Measurements from ENCODE around the gene CHKB.
A peak's percentile ranks its signal among the peaks of the same experiment; 100 is the strongest.

The CHKB gene

GRCh38 chr22:50583294-50583861 lies 729 bp upstream of the CHKB start:
- DNase-seq (ENCODE audit: low spot score), result no peak
- Histone ChIP-seq H3K9ac (ENCODE audit: low read depth, low read length, poor library complexity) (peak overlapping the region; percentile 65), H3K23ac (ENCODE audit: low read depth, low read length, poor library complexity) (no peak overlapping the region), H3K14ac (ENCODE audit: low read length) (no peak overlapping the region), H3K9me3 (replicated peaks in 1 of 2; ENCODE audit: control insufficient read depth in 2 of 2, insufficient read depth in 1 of 2, low read depth in 1 of 2, low read length in 2 of 2) (no peaks in the 10 kb centered on the region), H4K91ac (ENCODE audit: low read depth, low read length, poor library complexity) (no peak overlapping the region), H3K27me3 (ENCODE audit: control insufficient read depth in 3 of 3, insufficient read depth in 3 of 3, low read depth in 1 of 3, low read length in 3 of 3) (no peaks in the 10 kb centered on the region), H2AK5ac (ENCODE audit: low read depth, low read length) (peak overlapping the region; percentile 1), H3K18ac (ENCODE audit: low read length) (peak overlapping the region; percentile 82), H2BK5ac (ENCODE audit: low read length) (no peak overlapping the region), H2BK12ac (ENCODE audit: low read length) (no peak overlapping the region), H4K8ac (ENCODE audit: low read depth, low read length) (no peak overlapping the region), H2BK120ac (ENCODE audit: low read depth, low read length) (no peak overlapping the region), H3K4ac (ENCODE audit: low read length) (no peak overlapping the region), H3K4me3 (ENCODE audit: low read length in 2 of 2) (peak overlapping the region; percentile 86 to 93), H2AFZ (ENCODE audit: low read length) (peak overlapping the region; percentile 91), H2BK15ac (ENCODE audit: low read length) (no peak overlapping the region), H3K79me1 (ENCODE audit: low read depth, low read length) (peaks cover 4% of the 10 kb centered on the region), H3K27ac (replicated peaks; ENCODE audit: low read length) (peak overlapping the region; percentile 13), H3K4me1 (ENCODE audit: control insufficient read depth in 2 of 2, insufficient read depth in 1 of 2, low read depth in 1 of 2, low read length in 2 of 2) (peaks cover 5% of the 10 kb centered on the region in 2 donors), H3K4me2 (ENCODE audit: insufficient read depth, low read length, poor library complexity, severe bottlenecking) (peak overlapping the region; percentile 92), H3K36me3 (replicated peaks in 1 of 2; ENCODE audit: control insufficient read depth in 2 of 2, insufficient read depth in 2 of 2, low read length in 2 of 2) (peaks cover 14 to 29% of the 10 kb centered on the region in 2 donors)
- no CpG with 5 or more reads among the region's 37 CpGs for WGBS, 2 donors (ENCODE audit: extremely low coverage in 2 of 2, insufficient read length in 2 of 2, insufficient replicate concordance in 1 of 2)

DNA sequence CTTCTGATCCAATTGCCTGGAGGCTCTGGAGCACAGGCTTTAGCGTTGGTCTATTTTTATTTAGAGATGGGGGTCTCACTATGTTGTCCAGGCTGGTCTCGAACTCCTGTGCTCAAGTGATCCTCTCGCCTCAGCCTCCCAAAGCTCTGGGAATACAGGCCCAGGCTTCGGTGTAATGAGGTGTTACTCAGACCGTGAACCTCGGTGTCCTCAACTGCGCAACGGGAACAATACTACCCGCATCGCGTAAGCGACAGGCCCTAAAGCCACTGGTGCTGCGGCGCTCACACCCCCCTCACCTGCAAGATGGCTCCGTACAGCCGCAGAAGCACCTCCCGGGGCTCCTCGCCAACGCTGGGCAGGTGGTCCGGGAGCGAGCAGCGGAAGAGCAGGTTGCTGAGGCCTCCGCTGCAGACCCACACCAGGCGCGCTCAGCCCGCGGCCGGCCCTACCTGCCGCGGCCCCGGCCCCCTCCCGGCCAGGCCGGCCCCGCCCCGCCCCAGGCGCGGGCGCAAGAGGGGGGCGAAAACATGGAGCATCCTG lies 628 bp downstream of the CHKB start:
- H3K18ac ChIP-seq (ENCODE audit: low read length), result peak overlapping the region; percentile 97
- no CpG with 5 or more reads among the region's 39 CpGs for WGBS, 2 donors (ENCODE audit: extremely low coverage in 2 of 2, insufficient read length in 2 of 2, insufficient replicate concordance in 1 of 2)
- peak overlapping the region; percentile 99 for H2AFZ ChIP-seq (ENCODE audit: low read length)
- peaks cover 4% of the 10 kb centered on the region for H3K79me1 ChIP-seq (ENCODE audit: low read depth, low read length)
- no peak overlapping the region for H4K8ac ChIP-seq (ENCODE audit: low read depth, low read length)
- peak overlapping the region; percentile 90 for H2AK5ac ChIP-seq (ENCODE audit: low read depth, low read length)
- no peak overlapping the region for H2BK15ac ChIP-seq (ENCODE audit: low read length)
- H3K14ac ChIP-seq (ENCODE audit: low read length), result no peak overlapping the region
- peak overlapping the region; percentile 82 to 93 for H3K4me3 ChIP-seq (ENCODE audit: low read length in 2 of 2)
- no peak for DNase-seq (ENCODE audit: low spot score)
- H3K27ac ChIP-seq (replicated peaks; ENCODE audit: low read length), result peak overlapping the region; percentile 98
- H3K9me3 ChIP-seq (replicated peaks in 1 of 2; ENCODE audit: control insufficient read depth in 2 of 2, insufficient read depth in 1 of 2, low read depth in 1 of 2, low read length in 2 of 2), result no peaks in the 10 kb centered on the region
- peaks cover 19 to 37% of the 10 kb centered on the region in 2 donors for H3K36me3 ChIP-seq (replicated peaks in 1 of 2; ENCODE audit: control insufficient read depth in 2 of 2, insufficient read depth in 2 of 2, low read length in 2 of 2)
- H3K23ac ChIP-seq (ENCODE audit: low read depth, low read length, poor library complexity), result no peak overlapping the region
- peak overlapping the region; percentile 16 for H2BK120ac ChIP-seq (ENCODE audit: low read depth, low read length)
- peak overlapping the region; percentile 84 for H3K4me2 ChIP-seq (ENCODE audit: insufficient read depth, low read length, poor library complexity, severe bottlenecking)
- H3K27me3 ChIP-seq (ENCODE audit: control insufficient read depth in 3 of 3, insufficient read depth in 3 of 3, low read depth in 1 of 3, low read length in 3 of 3), result no peaks in the 10 kb centered on the region
- peak overlapping the region; percentile 10 for H3K4ac ChIP-seq (ENCODE audit: low read length)
- peak overlapping the region; percentile 64 for H2BK12ac ChIP-seq (ENCODE audit: low read length)
- peak overlapping the region; percentile 56 for H2BK5ac ChIP-seq (ENCODE audit: low read length)
- H3K4me1 ChIP-seq (ENCODE audit: control insufficient read depth in 2 of 2, insufficient read depth in 1 of 2, low read depth in 1 of 2, low read length in 2 of 2), result peaks cover 5% of the 10 kb centered on the region in 2 donors
- H4K91ac ChIP-seq (ENCODE audit: low read depth, low read length, poor library complexity), result peak overlapping the region; percentile 68
- peak overlapping the region; percentile 93 for H3K9ac ChIP-seq (ENCODE audit: low read depth, low read length, poor library complexity)

DNA sequence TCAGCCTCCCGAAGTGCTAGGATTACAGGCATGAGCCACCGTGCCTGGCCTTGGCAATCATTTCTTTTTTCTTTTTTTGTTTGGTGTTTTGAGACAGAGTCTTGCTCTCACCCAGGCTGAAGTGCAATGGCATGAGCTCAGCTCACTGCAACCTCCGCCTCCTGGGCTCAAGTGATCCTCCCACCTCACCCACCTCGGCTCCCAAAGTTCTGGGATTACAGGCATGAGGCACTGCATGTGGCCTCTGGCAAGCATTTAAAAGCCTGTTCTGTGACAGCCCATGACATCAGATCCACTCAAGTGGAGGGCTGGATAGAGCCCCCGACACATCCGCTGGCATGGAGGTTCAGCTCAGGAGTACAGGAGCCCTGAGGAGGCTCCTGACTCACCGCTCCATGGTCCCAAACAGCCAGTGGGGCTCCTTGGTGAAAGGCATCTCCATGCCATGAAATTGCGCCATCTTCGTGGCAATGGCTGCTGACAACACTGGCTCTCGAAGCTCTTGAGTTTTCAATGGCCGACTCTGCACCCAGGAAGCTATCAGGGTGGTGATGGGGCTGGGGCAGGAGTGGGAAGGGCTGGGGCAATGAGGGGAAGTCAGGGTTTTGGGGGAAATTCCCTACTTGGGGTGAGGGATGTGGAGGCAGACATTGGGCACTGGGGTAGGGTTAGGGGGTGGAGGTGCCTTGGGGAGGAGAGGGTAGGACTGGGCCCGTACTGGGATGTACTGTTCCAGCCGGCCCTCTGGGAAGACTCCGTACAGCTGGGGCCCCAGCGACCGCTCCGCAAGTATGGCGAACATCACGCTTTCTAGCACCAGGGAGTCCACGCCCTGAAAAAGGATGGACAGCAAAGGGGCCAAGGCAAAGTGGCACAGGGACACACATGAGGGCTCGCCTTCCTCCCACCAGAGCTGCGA lies 1.4 kb downstream of the CHKB start:
- Histone ChIP-seq H2BK12ac (ENCODE audit: low read length) (no peak overlapping the region), H3K18ac (ENCODE audit: low read length) (no peak overlapping the region), H3K14ac (ENCODE audit: low read length) (no peak overlapping the region), H3K4me2 (ENCODE audit: insufficient read depth, low read length, poor library complexity, severe bottlenecking) (peak overlapping the region; percentile 84), H3K4me1 (ENCODE audit: control insufficient read depth in 2 of 2, insufficient read depth in 1 of 2, low read depth in 1 of 2, low read length in 2 of 2) (peaks cover 5% of the 10 kb centered on the region in 2 donors), H4K8ac (ENCODE audit: low read depth, low read length) (peak overlapping the region; percentile 52), H3K9ac (ENCODE audit: low read depth, low read length, poor library complexity) (peak overlapping the region; percentile 93), H3K23ac (ENCODE audit: low read depth, low read length, poor library complexity) (peak overlapping the region; percentile 30), H2BK15ac (ENCODE audit: low read length) (no peak overlapping the region), H3K27me3 (ENCODE audit: control insufficient read depth in 3 of 3, insufficient read depth in 3 of 3, low read depth in 1 of 3, low read length in 3 of 3) (no peaks in the 10 kb centered on the region), H2BK120ac (ENCODE audit: low read depth, low read length) (no peak overlapping the region), H2AK5ac (ENCODE audit: low read depth, low read length) (peak overlapping the region; percentile 90), H4K91ac (ENCODE audit: low read depth, low read length, poor library complexity) (no peak overlapping the region), H3K79me1 (ENCODE audit: low read depth, low read length) (peaks cover 7% of the 10 kb centered on the region), H3K9me3 (replicated peaks in 1 of 2; ENCODE audit: control insufficient read depth in 2 of 2, insufficient read depth in 1 of 2, low read depth in 1 of 2, low read length in 2 of 2) (no peaks in the 10 kb centered on the region), H2BK5ac (ENCODE audit: low read length) (peak overlapping the region; percentile 56), H3K4ac (ENCODE audit: low read length) (no peak overlapping the region), H2AFZ (ENCODE audit: low read length) (no peak overlapping the region), H3K4me3 (ENCODE audit: low read length in 2 of 2) (peak overlapping the region; percentile 82 to 93), H3K27ac (replicated peaks; ENCODE audit: low read length) (peak overlapping the region; percentile 98), H3K36me3 (replicated peaks in 1 of 2; ENCODE audit: control insufficient read depth in 2 of 2, insufficient read depth in 2 of 2, low read length in 2 of 2) (peaks cover 26 to 40% of the 10 kb centered on the region in 2 donors)
- no CpG with 5 or more reads among the region's 22 CpGs for WGBS, 2 donors (ENCODE audit: extremely low coverage in 2 of 2, insufficient read length in 2 of 2, insufficient replicate concordance in 1 of 2)
- DNase-seq (ENCODE audit: low spot score), result no peak

GRCh38 chr22:50579752-50580151 lies 2.9 kb downstream of the CHKB start:
- no peak overlapping the region for H3K4me2 ChIP-seq (ENCODE audit: insufficient read depth, low read length, poor library complexity, severe bottlenecking)
- H2BK15ac ChIP-seq (ENCODE audit: low read length), result no peak overlapping the region
- peaks cover 33 to 40% of the 10 kb centered on the region in 2 donors for H3K36me3 ChIP-seq (replicated peaks in 1 of 2; ENCODE audit: control insufficient read depth in 2 of 2, insufficient read depth in 2 of 2, low read length in 2 of 2)
- H2AK5ac ChIP-seq (ENCODE audit: low read depth, low read length), result no peak overlapping the region
- H3K4me3 ChIP-seq (ENCODE audit: low read length in 2 of 2), result no peak overlapping the region
- H3K18ac ChIP-seq (ENCODE audit: low read length), result no peak overlapping the region
- H3K27ac ChIP-seq (replicated peaks; ENCODE audit: low read length), result no peak overlapping the region
- no peak overlapping the region for H2BK12ac ChIP-seq (ENCODE audit: low read length)
- H2BK5ac ChIP-seq (ENCODE audit: low read length), result no peak overlapping the region
- peaks cover 7% of the 10 kb centered on the region for H3K79me1 ChIP-seq (ENCODE audit: low read depth, low read length)
- no peaks in the 10 kb centered on the region for H3K9me3 ChIP-seq (replicated peaks in 1 of 2; ENCODE audit: control insufficient read depth in 2 of 2, insufficient read depth in 1 of 2, low read depth in 1 of 2, low read length in 2 of 2)
- peaks cover 5% of the 10 kb centered on the region in 2 donors for H3K4me1 ChIP-seq (ENCODE audit: control insufficient read depth in 2 of 2, insufficient read depth in 1 of 2, low read depth in 1 of 2, low read length in 2 of 2)
- no peak overlapping the region for H3K4ac ChIP-seq (ENCODE audit: low read length)
- no peak overlapping the region for H3K14ac ChIP-seq (ENCODE audit: low read length)
- H4K8ac ChIP-seq (ENCODE audit: low read depth, low read length), result no peak overlapping the region
- H3K9ac ChIP-seq (ENCODE audit: low read depth, low read length, poor library complexity), result no peak overlapping the region
- no peak overlapping the region for H2AFZ ChIP-seq (ENCODE audit: low read length)
- H3K23ac ChIP-seq (ENCODE audit: low read depth, low read length, poor library complexity), result no peak overlapping the region
- H2BK120ac ChIP-seq (ENCODE audit: low read depth, low read length), result no peak overlapping the region
- WGBS, 2 donors (ENCODE audit: extremely low coverage in 2 of 2, insufficient read length in 2 of 2, insufficient replicate concordance in 1 of 2), result no CpG with 5 or more reads among the region's 4 CpGs
- H3K27me3 ChIP-seq (ENCODE audit: control insufficient read depth in 3 of 3, insufficient read depth in 3 of 3, low read depth in 1 of 3, low read length in 3 of 3), result no peaks in the 10 kb centered on the region
- H4K91ac ChIP-seq (ENCODE audit: low read depth, low read length, poor library complexity), result no peak overlapping the region
- no peak for DNase-seq (ENCODE audit: low spot score)

Measured in neuronal stem cell (in vitro differentiated cells).